C4-2B (cell line): ENCODE data around the gene TRIAP1.

ENCODE experiments used
- H3K27ac ChIP-seq: fragments of 450-650 bp; 2 replicates; pipeline ENCODE4 v1.5.1; 2017
- CTCF ChIP-seq: fragments of 450-650 bp; conservative IDR thresholded peaks from 2 replicates; pipeline ENCODE4 v1.5.1; 2017; ENCODE audit warnings: mild to moderate bottlenecking
- ZFX ChIP-seq: fragments of 450-650 bp; IDR thresholded peaks from 2 replicates; pipeline ENCODE4 v1.6.1; 2017

Gene TRIAP1

GRCh38 chr12:120438495-120439198, 7.5 kb downstream of the TRIAP1 start:
- TF ChIP-seq ZFX (no peak), CTCF (no peak)
- H3K27ac ChIP-seq = peak overlapping the region; percentile 92

- no peak; the same call in 1 of the 2 replicates for TF ChIP-seq CTCF
- TF ChIP-seq ZFX = peak; percentile 69; the same call in 1 of the 2 replicates
- peak within 1 kb of the TSS; percentile 92 for H3K27ac ChIP-seq
These were observed 8.3 kb downstream of the TRIAP1 start, which contains the start of gene COX6A1 for GRCh38 chr12:120437735-120438494. Gene COX6A1, plus strand, starts transcription at chr12:120438113. Its CDS starts 14 bp downstream, at chr12:120438127.

- H3K27ac ChIP-seq = no peak overlapping the region
- TF ChIP-seq ZFX = no peak
- TF ChIP-seq CTCF = no peak
These were observed 13.2 kb downstream of the TRIAP1 start for GRCh38 chr12:120432772-120433525.

- TF ChIP-seq CTCF (no peak), ZFX (no peak)
- H3K27ac ChIP-seq = no peak overlapping the region
These were observed 16.8 kb downstream of the TRIAP1 start for GRCh38 chr12:120429368-120429767.

- H3K27ac ChIP-seq = no peak overlapping the region
- no peak for TF ChIP-seq ZFX
- TF ChIP-seq CTCF = no peak
These were observed 17.5 kb downstream of the TRIAP1 start for GRCh38 chr12:120428597-120429229.

GRCh38 chr12:120425797-120426196, 20.4 kb downstream of the TRIAP1 start:
- no peak overlapping the region for H3K27ac ChIP-seq
- TF ChIP-seq CTCF = no peak
- no peak for TF ChIP-seq ZFX
